Measurements from ENCODE around the gene PCNX3.

Gene PCNX3

DNA sequence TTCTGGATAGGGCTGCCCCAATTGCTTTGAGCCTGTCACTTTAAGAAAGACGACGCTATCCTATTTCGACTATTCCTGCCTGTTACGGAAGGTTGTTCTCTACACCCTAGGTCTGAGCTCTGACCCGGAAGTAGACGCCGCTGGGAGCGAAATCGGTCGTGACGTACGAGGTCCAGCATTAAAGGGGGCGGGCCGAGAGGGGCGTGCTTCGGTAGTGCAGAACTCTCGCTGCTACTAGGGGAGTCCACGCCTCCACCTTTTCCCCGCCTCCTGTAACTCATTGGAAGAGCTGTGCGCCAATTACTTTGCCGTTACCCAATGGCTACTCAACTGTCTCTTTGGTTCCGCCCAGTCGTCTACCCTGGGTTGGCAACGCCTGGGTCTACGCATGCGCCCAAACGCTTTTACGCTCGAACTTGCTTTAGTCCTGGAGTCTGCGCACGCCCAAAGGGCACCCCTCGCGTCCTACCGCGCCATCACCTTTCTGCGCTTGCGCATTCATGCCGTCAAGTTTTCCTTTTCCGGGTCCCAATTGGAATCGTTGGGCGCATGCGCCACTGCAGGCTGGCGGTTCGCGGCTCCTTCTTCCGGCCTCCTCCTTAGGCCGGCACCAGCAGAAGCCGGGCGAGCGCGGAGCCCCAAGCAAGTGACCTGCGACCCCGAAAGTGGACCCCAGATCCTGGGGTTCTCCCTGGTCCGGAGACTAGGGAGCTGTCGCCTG lies at the start of gene PCNX3:
Gene PCNX3, plus strand, starts transcription at position 548 of the 721 bp plus-strand sequence. CDS start 536 bp downstream, outside the sequence.
- DNase-seq: peak; percentile 100

GRCh38 chr11:65569164-65569972 lies 46.2 kb upstream of the PCNX3 start:
- DNase-seq: no peak

DNA sequence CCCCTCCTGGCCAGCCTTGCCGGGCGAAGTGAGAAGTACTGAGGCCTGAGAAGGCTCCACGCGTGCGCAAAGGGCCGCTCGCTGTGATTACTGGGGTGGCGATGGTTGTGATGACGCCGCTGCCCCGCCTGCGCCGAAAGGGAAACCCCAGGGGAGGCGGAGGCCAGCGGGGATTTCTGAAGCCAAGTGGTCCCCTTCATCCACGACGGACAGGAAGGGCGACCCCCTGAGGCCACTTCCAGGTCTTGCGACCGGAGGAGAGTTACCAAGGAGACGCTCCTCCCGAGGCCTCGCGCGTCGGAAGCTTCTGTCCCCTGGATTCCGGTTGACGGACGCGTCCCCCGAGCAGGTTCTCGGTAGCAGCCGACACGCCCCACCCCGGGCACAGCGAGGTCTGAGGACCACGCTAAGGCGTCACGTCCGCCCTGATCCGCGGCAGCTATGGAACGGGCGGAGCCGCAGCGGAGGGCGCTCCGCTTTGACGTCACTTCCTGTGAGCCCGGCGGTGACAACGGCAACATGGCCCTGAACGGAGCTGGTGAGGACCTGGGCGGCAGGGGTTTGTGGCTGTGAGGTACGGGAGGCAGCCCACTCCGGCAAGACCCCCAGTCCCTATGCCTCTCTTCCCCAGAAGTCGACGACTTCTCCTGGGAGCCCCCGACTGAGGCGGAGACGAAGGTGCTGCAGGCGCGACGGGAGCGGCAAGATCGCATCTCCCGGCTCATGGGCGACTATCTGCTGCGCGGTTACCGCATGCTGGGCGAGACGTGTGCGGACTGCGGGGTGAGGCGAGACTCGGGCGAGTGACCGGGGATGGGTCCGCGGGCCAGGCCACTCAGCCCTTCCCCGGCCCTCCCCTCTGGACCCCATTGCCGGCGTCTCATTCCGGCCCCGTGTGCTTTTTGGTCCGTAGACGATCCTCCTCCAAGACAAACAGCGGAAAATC lies 45.3 kb upstream of the PCNX3 start, which contains the start of gene ZNRD2:
Gene ZNRD2, plus strand, starts transcription at position 505 of the 946 bp plus-strand sequence. Its CDS starts 15 bp downstream, at position 520.
- peak; percentile 98 for DNase-seq

GRCh38 chr11:65571420-65571819 lies 44.2 kb upstream of the PCNX3 start:
- no peak for DNase-seq

GRCh38 chr11:65571940-65572339 lies 43.6 kb upstream of the PCNX3 start:
- no peak for DNase-seq

DNA sequence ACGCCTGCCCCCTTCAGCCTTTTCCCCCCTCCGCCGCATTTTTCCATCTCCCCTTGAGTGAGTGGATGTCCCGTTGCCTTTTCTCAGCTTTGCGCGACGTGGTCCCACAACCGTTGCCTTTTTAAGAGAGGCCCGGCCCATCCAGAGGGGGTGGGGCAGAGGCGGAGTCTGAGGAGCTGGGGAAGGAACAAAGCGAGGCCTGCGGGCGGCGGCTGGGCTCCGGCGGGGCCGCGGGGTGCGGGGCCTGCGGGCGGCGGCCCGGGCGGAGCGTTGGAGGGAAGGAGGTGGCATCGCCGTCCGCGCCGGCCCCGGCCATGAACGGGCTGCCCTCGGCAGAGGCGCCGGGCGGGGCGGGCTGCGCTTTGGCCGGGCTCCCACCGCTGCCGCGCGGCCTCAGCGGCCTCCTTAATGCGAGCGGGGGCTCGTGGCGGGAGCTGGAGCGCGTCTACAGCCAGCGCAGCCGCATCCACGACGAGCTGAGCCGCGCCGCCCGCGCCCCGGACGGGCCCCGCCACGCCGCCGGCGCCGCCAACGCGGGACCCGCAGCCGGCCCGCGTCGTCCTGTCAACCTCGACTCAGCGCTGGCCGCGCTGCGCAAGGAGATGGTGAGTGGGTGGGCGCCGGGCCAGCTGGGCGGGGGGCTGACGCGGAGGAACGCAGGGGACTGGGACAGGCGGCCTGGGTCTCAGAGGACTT lies 43.1 kb upstream of the PCNX3 start, which contains the start of gene FAM89B:
Gene FAM89B, plus strand, starts transcription at position 183 of the 696 bp plus-strand sequence. Its CDS starts 132 bp downstream, at position 315.
- DNase-seq: peak; percentile 96

DNA sequence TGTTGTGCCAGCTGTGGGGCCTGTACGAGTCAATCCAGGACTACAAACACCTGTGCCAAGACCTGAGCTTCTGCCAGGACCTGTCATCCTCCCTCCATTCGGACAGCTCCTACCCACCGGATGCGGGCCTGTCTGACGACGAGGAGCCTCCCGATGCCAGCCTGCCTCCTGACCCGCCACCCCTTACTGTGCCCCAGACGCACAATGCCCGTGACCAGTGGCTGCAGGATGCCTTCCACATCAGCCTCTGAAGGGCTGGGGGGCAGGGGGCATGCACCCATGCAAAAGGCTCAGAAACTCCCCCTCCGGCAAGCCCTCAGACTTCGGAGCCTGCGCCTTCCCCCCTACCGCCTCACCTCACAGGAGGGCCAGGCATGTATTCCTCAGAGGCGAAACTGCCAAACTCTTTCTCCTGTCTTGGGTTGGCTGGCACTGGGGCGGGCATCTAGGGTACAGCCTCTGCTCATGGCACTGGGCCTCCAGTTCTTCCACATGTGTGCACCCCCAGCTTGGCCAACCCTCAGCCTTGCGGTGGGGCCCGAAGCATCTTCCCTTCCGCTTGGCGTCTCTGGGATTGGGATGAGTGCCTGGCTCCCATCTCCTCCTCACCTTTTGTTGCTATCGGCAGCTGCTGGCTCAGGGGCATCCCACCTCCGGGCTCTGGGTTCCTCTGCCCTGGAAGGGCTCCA lies 42.0 kb upstream of the PCNX3 start:
- DNase-seq: peak; percentile 50

DNA sequence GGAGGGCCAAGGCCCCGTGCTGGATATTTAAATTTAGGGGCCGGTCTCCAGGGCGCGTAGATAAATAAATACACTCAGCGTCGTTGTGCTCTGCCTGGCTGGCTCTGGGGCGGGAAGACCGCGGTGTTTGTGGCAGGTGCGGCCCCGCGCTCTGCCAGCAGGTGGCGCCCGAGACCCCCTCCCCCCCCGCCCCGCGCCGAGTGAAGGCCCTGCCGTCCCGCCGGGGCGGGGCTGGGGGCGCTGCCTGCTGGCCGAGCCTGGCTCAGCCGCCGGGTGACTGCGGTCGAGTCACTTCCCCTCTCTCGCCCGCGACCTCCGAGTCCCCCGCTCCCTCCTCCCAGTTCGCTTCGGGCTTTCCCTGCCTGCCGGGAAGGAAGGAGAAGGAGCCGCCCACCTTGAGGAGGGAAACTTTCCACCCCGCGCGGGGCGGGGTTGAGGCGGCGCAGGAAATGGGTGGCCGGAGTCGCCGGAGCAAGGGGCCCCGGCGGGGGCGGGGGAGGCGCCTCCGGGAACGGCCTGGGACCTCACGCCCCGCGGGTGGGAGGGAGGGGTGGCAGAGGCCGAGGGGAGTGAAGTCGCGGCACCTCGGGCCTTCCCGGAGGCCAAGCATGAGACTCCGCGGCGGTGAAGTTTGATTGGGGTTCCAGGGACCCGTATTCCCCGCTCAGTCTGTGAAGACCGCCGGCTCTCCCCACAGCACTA lies 41.3 kb upstream of the PCNX3 start:
- DNase-seq: peak; percentile 97

DNA sequence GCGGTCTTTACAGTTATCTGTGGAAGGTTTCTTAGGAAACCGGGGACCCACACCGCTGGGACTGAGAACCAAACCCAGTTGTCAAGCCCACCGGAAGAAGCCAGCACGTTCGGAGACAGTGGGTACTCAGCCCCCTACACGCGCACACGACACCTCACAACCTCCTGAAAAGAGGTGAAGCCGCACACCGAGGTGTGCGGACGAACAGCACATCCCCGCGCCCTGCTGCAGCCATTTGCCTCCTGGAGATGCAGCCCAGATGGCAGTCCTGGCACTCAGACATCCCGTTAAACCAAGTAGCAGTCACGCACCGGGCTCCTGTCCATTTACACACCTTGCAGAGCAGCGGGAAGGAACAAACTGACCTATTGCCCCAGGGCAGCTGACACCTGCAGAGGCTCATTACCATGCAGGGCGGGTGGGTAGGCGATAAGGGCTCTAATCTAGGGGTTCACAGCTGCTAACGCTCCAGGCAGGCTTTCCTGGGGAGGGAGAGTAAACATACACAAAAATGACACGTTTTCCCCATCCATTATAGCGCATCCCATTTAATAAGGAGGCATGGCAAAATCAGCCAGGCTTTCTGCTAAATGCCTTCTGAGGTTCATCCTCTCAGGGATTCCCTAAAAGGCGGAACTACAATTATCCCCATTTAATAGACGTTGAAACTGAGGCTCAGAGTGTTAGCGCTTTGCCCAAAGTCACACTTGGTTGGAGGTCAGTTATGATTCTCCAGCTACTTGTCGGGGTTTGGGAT lies 40.6 kb upstream of the PCNX3 start:
- peak; percentile 43 for DNase-seq

DNA sequence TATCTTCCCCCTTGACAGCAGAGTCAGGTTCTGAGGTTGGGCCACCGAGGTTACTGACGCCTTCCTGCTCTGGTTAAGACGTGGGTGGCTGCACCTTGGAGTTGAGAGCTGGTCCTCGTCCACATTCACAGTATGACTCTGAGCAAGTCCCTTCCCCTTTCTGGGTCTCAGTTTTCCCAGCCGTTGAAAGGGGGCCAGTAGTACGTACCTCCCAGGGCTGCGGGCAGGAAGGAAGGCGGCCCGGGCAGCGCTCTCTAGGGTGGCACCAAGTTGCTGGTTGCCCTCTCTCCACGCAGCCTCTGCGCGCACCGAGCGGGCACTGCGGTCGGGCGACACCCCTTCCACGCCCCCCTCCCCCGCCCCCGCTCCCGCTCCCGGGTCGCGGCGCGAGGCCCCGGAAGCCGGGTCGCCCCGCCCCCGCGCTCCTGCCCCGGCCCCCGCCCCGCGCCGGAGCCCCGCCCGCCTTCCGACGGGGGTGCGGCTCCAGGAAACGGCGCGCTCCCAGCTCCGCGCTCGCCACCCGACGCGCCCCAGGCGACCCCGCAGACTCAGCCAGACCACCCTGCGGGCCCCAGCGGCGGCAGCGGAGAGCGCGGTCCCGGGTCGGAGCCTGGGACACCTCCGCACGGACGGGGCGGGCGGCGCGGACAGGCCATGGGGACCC lies 39.9 kb upstream of the PCNX3 start, which contains the start of gene EHBP1L1:
Gene EHBP1L1, plus strand, starts transcription at position 486 of the 664 bp plus-strand sequence. CDS start 250 bp downstream, outside the sequence.
- peak; percentile 81 for DNase-seq

DNA sequence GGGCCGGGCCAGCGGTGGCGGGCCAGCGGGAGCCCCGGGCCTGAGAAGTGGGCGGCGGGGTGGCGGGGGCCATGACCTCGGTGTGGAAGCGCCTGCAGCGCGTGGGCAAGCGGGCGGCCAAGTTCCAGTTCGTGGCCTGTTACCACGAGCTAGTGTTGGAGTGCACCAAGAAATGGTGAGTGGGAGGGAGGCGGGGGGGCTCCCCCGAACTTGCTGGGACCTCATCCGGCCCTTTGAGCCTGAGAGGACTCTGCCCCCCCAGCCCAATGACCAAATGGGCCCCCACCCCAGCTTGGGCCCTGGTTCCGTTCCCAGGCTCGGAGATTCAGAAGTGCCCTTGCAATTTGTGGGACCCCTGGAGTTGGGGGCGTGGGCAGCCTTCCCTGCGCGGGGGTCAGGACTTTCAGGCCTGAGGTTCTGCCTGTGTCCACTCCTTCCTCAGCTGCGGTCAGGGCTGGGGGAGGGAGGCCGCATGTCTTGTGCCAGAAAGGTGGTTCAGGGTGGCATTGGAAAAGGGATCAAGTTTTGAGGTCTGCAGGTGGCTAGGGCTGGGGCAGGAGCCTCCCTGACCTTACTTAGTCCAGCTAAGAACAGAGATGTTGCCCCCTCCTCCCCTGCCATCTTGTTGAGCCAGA lies 39.2 kb upstream of the PCNX3 start:
- no peak for DNase-seq

- DNase-seq: peak; percentile 79
Observed at GRCh38 chr11:65576867-65577755, 38.5 kb upstream of the PCNX3 start.

- DNase-seq: no peak
Observed at GRCh38 chr11:65577756-65578109, 37.8 kb upstream of the PCNX3 start.

GRCh38 chr11:65578134-65578533 lies 37.4 kb upstream of the PCNX3 start:
- DNase-seq: no peak

DNA sequence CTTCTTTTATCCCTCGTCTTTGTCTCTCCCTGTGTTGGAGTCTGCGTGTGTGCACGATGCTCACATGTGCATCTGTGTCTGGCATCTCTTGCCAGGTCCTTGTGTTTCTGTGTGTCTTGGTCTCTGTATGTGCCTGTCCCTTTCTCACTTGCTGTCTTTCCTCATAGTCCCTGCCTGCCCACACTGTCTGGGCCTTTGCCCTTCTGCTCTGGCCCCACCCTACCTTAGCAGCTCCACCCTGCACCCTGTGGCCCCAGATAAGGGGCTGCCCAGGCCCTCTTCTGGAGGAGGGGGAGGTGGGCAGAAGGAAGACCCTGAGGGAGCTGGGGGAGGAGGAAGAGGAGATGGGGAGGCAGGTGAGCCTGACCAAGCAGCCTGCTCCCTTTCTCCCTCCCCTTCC lies 36.9 kb upstream of the PCNX3 start:
- no peak for DNase-seq

- DNase-seq: no peak
Observed at GRCh38 chr11:65579291-65579690, 36.3 kb upstream of the PCNX3 start.

DNA sequence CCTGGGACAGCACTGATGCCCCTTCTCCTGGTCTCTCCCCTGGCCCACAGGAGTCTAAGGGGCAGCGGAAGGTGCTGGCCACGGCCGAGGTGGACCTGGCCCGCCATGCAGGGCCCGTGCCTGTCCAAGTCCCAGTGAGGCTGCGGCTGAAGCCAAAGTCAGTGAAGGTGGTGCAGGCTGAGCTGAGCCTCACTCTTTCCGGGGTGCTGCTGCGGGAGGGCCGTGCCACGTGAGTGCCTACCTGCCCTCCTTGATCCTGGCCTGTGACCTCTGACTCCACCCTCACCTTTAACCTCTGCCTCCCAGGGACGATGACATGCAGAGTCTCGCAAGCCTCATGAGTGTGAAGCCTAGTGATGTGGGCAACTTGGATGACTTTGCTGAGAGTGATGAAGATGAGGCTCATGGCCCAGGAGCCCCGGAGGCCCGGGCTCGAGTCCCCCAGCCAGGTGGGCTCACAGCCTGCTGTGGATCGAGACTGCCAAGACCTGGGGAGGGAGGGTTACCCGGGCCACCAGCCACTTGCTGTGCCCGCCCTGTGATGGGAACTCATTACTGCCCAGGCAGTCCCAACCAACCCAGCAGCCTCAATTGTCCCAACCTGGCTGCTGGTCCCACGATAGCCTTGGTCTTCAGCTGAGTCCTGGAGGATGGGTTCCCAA lies 35.4 kb upstream of the PCNX3 start:
- DNase-seq: no peak
